UCSD-AML1 (cell line): Measurements from ENCODE around the gene PRR5L.

Experiments
- DNase-seq: peaks from one replicate; lab custom pipeline; 2025; ENCODE audit not compliant: unreplicated experiment; lab: John Stamatoyannopoulos, UW

PRR5L gene

DNA sequence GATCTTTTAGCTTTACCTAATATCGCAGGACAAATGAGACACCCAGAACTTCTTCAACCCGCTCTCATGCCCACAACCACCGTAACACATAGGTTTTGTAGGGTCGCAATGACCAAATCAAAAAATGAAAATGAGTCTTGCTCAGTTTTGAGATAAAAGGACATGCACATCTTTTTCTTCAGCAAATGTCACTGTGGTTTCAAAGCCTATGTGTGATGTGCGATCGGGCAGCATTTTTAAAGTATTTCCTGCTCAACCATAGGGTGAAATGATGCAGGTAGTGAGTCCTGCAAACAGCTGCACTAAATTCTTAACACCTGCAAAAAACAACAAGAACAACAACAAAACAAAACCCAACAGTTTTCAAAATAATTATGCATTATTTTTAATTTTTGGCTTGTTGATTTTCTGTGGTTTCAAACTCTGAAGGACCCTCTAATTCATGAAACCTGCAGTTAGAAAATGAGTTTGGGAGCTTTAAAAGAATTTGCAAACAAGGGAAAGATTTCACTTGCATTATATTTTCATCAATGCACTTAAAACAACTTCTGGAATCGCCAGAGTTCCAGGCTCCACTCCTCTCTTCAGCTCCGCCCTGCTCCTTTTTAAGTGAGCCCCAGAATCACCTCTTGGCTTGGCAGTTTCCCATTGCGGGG, 79.4 kb downstream of the PRR5L start:
- no peak for DNase-seq

DNA sequence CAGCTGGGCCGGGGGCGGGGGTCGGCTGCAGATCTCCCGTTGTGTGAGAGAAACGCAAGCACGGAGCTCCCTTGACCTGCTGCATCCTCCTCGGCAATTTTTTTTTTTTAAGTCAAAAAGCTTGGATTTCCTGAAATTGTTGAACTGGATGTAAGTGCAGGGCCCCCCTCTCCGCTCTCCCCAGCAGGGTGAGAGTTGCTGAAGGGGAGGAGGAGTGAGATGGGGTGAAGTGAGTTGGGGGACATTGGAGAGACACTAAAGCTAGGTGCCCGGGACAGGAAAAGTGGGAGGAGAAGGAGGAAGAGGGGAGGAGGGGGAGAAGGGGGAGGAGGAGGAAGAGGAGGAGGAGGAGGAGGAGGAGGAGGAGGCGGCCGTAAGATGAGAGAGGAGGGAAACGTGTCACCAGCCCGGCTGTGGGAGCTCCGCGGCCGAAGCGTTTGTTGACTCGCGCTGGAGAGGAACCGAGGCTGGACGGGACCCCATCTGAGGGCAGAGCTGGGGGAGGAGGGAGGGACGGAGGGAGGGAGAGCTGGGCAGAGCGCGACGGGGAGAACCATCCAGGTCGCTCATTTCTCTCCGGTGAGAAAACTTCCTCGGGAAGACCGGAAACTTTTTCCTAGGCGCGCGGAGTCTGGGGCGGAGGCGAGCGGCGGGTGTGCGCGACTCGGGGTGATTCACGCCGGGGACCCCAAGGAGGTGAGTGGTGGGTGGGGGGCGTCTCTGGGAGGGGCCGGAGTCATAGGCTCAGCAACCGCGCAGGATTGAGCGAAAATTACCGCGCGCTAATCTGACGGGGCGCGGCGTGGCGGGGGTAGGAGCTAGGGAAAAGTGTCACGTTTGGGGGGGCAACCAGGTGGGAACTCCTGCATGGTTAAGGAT, 80.2 kb downstream of the PRR5L start:
- DNase-seq, result peak; percentile 59

DNA sequence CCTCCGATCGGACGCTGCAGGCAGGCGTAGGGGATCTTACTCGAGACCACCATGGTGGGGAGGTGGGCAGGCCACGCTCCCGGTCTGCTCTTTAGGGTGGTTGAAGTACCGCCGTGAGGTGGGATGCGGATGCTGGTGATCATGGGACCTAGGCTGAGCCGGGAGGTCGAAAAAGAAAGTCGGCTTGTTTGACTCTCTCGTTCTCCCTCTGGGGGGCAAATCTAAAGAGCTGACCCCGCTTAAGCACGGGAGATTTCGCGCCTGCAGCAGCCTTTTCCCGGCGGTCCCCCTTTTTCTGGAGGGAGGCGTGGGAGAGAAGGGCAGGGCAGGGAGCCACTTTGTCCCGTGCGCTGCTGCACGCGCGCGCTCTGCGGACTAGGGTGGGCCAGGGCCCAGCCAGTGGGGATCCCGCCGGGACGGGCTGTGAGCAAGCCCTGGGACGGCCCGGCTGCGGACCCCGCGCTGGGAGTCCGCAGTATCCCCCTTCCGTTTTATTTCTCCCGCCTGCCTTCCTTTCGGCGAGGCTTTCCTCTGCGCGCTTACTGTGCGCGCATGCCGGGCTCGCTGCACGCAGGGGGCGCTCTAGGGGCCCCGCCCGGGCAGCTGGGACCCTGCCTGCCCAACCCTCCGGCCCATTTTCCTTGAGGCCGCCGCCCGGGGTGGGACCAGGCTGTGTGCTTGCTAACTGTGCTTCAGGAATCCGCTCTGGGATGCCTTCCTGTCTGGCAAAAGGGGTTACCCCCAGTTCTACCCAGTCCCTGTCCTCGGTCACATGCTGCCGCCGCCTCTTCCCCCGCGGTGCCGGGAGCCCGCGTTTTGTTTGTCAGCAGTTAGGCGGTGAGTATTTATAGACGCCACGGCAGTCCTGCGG, 81.0 kb downstream of the PRR5L start:
- peak; percentile 79 for DNase-seq

GRCh38 chr11:36377759-36378564, 81.9 kb downstream of the PRR5L start:
- peak; percentile 31 for DNase-seq

DNA sequence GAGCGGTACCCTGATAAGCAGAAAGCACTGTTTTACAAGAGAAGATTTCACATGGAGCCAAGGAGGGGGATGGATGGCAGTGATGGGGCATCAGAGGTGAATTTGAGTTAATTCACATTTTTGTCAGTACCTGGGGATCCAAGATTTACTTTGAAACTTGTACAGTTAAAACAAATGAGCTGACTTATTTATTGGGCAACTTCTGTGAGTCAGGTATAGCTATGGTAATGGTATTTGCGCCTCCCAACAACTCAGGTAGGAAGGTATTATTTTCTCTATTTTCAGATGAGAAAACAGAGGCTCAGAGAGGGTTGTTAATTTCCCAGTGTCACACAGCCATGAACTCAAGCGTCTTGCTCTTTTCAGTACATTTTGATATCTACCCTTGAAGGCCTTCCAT, 83.6 kb downstream of the PRR5L start:
- no peak for DNase-seq

GRCh38 chr11:36380296-36381014, 84.4 kb downstream of the PRR5L start:
- DNase-seq, result no peak

- DNase-seq, result no peak
Measured at GRCh38 chr11:36381015-36381360, 84.9 kb downstream of the PRR5L start.

DNA sequence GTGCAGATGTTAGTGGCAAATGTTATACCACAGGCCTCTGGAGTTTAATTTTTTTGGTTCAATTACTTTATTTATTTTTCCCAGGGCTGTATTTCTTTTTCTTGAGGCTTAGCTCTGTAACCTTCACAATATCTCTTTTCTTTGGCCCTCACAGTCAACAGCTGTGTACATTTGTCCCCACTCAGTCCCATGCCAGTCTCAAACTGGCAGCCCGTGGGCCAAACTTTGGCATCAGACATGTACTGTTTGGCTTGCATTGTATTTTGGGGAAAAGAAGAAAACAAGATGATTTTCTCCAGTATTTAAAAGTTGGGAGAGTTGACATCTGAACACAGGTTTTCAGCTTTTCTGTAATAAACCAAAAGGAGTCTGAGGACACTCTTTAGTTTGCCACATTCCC, 87.1 kb downstream of the PRR5L start:
- DNase-seq, result no peak

GRCh38 chr11:36385121-36385970, 89.3 kb downstream of the PRR5L start:
- DNase-seq, result no peak

GRCh38 chr11:36386411-36386810, 90.3 kb downstream of the PRR5L start:
- DNase-seq, result no peak

GRCh38 chr11:36388071-36388470, 92.0 kb downstream of the PRR5L start:
- DNase-seq, result no peak

GRCh38 chr11:36388951-36389350, 92.9 kb downstream of the PRR5L start:
- DNase-seq, result no peak

DNA sequence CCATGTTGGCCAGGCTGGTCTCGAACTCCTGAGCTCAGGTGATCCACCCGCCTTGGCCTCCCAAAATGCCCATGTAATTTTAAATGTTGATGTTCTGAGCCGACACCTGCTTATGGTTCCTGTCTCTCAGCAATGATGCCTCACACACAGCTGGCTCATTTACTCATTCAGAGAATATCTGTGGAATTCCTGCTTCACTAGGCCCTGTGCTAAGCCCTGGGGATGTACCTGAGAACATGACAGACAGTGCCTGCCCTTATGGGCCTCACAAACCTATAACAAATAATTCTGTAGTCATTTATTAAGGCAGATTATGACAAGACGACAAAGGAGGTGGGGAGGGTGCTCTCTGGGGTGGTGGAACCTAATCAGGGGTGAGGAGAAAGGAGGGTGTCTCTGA, 93.7 kb downstream of the PRR5L start:
- DNase-seq, result no peak

DNA sequence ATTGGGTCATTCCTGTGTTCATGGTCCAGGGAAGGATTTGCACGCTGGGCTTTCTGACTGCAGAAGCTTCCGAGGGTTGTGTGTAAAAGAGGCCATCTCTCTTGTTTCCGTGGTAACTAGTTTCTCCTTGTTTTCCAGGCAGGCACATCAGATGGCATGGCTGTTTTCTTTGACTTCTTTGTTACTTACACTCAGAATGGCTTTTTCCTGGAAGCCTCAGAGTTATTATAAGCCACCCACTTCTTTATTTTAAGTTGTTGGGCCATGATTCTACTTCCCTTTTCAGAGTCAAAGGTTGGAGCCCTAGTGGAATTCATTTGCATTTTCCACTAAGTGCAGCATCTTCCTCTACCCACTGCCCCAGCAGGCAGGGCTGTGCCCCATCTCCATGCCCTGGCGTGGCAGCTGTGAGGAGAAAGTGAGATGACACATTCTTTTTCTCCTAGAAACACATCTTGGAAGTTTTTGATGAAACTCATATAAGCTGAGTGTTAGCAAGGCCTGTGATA, 94.9 kb downstream of the PRR5L start:
- DNase-seq, result peak; percentile 50

- DNase-seq, result no peak
Measured at GRCh38 chr11:36392196-36392595, 96.1 kb downstream of the PRR5L start.

GRCh38 chr11:36394056-36394455, 98.0 kb downstream of the PRR5L start:
- no peak for DNase-seq

GRCh38 chr11:36394926-36395325, 98.8 kb downstream of the PRR5L start:
- no peak for DNase-seq

DNA sequence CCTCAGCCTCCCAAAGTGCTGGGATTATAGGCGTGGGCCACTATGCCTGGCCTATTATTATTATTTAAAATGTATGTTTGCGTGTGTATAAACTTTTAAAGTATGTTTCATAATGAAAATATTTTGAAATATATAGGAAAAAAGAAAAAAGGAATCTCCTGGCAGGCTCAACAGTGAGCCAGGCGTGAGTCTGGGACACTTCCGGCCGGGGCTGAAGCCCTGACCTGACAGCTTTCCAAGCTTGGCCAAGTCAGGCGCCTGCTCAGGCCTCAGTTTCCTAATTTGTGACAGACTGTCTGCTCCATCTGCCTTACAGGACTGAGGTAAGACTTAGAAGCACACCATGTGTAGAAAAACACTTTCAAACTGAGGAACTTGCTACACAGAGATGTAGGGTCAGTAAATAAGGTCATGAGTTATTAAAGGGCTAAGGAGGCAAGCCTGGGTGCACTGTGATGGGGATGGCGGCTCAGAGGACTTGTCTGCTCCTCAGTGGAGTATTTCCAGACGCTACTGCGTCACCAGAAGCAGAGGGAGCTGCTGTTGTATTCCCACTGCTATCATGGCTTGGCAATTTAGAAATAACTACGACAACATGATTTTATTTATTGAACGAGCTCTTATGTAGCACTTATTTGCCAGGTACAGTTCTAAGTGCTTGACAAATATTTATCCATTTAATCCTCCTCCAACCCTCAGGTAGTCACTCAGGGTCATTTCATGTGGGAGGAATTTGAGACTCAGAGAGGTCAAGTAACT, 100.1 kb downstream of the PRR5L start:
- DNase-seq, result no peak
